Thymus (tissue), 11 donors: Measurements from ENCODE around the gene NLGN2. TPM values are rescaled to one million over a fixed set of nuclear protein-coding genes. Genes with fewer than 3 reads are reported as not detected.

Experiments
- DNase-seq, 9 donors: peaks; one replicate each; pipeline ENCODE4 v3.0.0-alpha.2; 2013; ENCODE audit warnings: low spot score in 9 of 9, low read depth in 6 of 9, missing footprints in 1 of 9
- H3K27ac ChIP-seq, 2 donors: one replicate each; pipeline ENCODE4 v1.5.1; 2013; ENCODE audit warnings: control low read depth in 1 of 2, low read depth in 1 of 2, low read length in 1 of 2, mild to moderate bottlenecking in 1 of 2, moderate library complexity in 1 of 2
- H3K27me3 ChIP-seq, 2 donors: one replicate each; pipeline ENCODE4 v1.5.1; 2013; ENCODE audit warnings: low read length in 1 of 2; ENCODE audit not compliant: control insufficient read depth in 2 of 2, insufficient read depth in 1 of 2
- H3K36me3 ChIP-seq, 2 donors: one replicate each; pipeline ENCODE4 v1.5.1; 2013; ENCODE audit warnings: low read length in 1 of 2, mild to moderate bottlenecking in 1 of 2, moderate library complexity in 1 of 2; ENCODE audit not compliant: control insufficient read depth in 2 of 2, insufficient read depth in 2 of 2
- H3K4me1 ChIP-seq, 2 donors: one replicate each; pipeline ENCODE4 v1.5.1; 2013; ENCODE audit warnings: low read length in 2 of 2; ENCODE audit not compliant: control insufficient read depth in 2 of 2, insufficient read depth in 2 of 2
- H3K4me3 ChIP-seq, 2 donors: one replicate each; pipeline ENCODE4 v1.5.1; 2013; ENCODE audit warnings: low read length in 2 of 2, control low read depth in 1 of 2, mild to moderate bottlenecking in 1 of 2
- H3K9me3 ChIP-seq, 2 donors: one replicate each; pipeline ENCODE4 v1.5.1; 2013; ENCODE audit warnings: low read length in 1 of 2, mild to moderate bottlenecking in 1 of 2; ENCODE audit not compliant: control insufficient read depth in 2 of 2, insufficient read depth in 1 of 2
- WGBS: extraction: QIAGEN DNeasy Blood & Tissue Kit; methylation state at CpG from one replicate; pipeline ENCODE4 v1.1.7; 2013; 5-methylcytosine and 5-hydroxymethylcytosine counted together
- polyA plus RNA-seq: library from polyadenylated mRNA; stranded (reverse); fragments of 200-250 nt; gene quantifications from one replicate; pipeline ENCODE4 v1.2.3, GENCODE V29; 2013
- total RNA-seq: library from RNA; stranded (reverse); fragments of 120-200 nt; gene quantifications from one replicate; pipeline ENCODE4 v1.2.4, GENCODE V29; 2013
- donor health status: healthy.

Gene NLGN2
- total and polyA plus RNA-seq, 2 donors, result 0.38 to 5.6 TPM

DNA sequence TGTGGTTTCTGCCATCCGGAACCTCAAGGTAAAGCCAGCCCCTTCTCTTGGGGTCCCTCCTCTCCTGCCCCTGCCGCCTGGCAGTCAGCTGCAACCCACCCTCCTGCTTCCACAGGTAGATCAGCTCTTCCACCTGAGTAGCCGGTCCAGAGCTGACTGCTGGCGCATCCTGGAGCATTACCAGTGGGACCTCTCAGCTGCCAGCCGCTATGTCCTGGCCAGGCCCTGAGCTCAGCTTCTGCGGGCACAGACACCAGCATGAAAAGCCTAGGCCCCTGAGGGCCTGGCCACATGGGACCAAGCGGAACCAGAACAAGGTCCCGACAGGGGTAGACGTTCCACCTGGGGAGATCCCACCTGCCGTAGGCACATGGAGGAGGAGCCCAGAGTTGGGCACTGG is 18.8 kb upstream of the NLGN2 start:
- Histone ChIP-seq H3K27ac (no peak overlapping the region), H3K36me3 (peaks cover 3 to 8% of the 10 kb centered on the region in 2 donors), H3K27me3 (peaks cover 0 to 15% of the 10 kb centered on the region in 2 donors), H3K9me3 (peaks cover 0 to 1% of the 10 kb centered on the region in 2 donors), H3K4me3 (no peak overlapping the region), H3K4me1 (peaks cover 6 to 16% of the 10 kb centered on the region in 2 donors)
- no peak for DNase-seq
- 98% methylated on average over 10 of the region's 10 CpGs for WGBS

DNA sequence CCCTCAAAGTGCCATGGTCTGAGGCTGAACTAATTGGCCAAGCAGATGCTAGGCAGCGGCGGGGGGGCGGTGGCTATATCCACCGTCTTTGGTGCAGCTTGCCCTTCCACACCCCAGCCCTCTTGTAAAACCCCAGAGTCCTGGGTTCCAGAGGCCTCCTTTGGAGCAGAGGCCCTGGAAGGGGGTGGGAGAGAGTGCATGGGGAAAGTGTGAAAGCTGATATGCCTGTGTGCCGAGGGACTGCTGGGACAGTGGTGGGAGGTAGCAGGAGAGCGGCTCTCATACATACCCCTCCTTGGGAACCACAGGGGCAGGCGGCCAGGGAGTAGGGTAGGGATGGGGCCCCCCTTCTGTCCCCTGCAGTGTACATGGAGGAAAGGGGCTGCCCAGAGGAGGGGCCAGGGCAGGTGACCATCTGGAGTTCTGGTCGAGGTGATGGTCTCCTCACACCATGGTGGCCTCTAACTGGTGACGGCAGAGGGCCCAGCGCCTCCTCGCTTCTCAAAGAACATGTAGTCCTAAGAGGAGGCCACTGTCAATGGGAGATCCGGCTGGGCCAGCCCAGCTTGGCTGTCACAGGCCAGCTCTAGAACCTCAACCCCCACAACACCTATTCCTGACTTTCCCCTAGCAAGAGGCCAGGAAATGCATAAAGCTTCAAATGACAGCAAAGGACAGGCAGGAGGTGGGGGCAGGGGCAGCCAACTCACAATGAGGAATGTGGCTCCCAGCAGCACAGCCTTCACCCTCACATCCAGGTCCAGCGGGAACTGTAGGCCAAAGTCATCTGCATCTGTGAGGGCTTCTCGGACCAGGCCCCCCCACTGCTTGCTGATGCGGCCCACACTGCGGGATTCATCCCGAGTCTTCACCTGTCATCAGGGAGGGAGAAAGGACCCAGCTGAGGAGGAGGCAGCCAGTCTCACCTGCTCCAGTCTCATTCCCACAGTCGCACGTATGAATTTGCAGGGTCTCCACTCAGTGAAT is 17.4 kb upstream of the NLGN2 start:
- 93% methylated on average over 19 of the region's 19 CpGs for WGBS
- H3K4me1 ChIP-seq, result peaks cover 9 to 16% of the 10 kb centered on the region in 2 donors

DNA sequence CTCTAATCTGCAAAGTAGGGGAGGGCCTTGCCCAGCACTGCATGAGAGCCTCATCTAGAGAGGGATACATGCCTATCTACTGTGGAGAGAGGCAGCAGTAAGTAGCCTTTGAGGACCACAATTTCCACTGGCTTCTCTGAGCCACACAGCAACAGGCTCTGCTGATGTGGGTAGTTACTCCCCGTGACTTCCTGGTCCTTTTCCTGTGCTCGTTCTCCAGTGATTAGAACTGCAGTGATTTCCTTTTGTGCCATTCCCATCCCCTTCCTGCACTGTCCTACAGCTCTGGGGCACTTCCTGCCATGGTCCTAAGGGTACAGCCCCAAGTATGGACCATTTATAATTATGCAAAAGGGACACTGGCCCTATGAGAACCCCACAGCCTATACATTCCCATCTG is 16.3 kb upstream of the NLGN2 start:
- peaks cover 0 to 2% of the 10 kb centered on the region in 2 donors for H3K9me3 ChIP-seq
- H3K36me3 ChIP-seq, result peaks cover 3 to 8% of the 10 kb centered on the region in 2 donors
- H3K4me1 ChIP-seq, result peaks cover 9 to 16% of the 10 kb centered on the region in 2 donors
- H3K27me3 ChIP-seq, result peaks cover 0 to 10% of the 10 kb centered on the region in 2 donors
- WGBS, result 68% methylated on average over 2 of the region's 2 CpGs
- H3K4me3 ChIP-seq, result no peak overlapping the region
- DNase-seq, result no peak
- no peak overlapping the region for H3K27ac ChIP-seq

More for the DNA sequence above, 17.4 kb upstream of the NLGN2 start:
- no peak for DNase-seq
- H3K27ac ChIP-seq, result no peak overlapping the region
- H3K36me3 ChIP-seq, result peaks cover 3 to 8% of the 10 kb centered on the region in 2 donors
- H3K4me3 ChIP-seq, result no peak overlapping the region
- peaks cover 0 to 2% of the 10 kb centered on the region in 2 donors for H3K9me3 ChIP-seq
- peaks cover 0 to 13% of the 10 kb centered on the region in 2 donors for H3K27me3 ChIP-seq

DNA sequence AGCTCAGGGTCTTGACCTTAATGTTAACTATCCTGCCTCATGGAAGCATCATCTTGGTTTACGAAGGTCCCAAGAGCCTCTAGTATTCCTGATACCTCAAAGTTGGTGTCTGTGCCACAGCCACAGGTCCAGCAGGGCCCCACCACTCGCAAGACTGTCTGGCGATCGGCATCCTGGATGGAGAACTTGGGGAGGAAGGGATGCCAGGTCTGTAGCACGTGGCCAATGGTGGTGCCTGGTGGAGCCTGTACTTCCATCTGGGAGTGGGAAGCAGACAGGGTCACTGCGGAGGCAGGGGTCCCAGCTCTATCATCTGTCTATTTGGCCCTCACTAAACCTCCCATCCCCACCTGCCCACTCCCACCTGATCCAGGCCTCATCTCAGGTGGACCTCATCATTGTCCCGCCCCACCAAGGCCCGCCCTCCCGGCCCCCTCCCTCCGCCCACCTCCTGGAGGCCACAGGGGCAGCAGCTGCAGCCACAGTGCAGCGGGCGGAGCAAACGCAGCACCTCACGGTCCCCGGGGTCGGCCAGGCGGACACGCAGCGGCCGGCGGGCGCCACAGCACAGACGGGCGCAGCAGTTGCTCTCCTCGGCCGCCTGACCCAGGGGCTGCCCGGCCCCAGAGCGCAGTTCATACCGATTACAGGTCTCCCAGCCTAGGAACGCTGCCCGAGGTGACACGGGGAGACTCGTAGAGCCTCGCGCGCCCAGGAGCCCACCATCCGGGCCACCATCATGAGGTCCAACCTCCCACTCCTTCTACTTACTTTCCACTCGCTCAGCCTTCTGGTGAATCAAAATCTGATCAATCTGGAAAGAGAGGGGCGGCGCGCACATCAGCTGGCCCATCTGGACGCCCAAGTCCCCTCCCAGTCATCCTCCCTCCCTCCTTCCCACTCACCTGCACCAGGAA is 14.7 kb upstream of the NLGN2 start:
- WGBS, result 92% methylated on average over 42 of the region's 42 CpGs
- peaks cover 3 to 8% of the 10 kb centered on the region in 2 donors for H3K36me3 ChIP-seq

DNA sequence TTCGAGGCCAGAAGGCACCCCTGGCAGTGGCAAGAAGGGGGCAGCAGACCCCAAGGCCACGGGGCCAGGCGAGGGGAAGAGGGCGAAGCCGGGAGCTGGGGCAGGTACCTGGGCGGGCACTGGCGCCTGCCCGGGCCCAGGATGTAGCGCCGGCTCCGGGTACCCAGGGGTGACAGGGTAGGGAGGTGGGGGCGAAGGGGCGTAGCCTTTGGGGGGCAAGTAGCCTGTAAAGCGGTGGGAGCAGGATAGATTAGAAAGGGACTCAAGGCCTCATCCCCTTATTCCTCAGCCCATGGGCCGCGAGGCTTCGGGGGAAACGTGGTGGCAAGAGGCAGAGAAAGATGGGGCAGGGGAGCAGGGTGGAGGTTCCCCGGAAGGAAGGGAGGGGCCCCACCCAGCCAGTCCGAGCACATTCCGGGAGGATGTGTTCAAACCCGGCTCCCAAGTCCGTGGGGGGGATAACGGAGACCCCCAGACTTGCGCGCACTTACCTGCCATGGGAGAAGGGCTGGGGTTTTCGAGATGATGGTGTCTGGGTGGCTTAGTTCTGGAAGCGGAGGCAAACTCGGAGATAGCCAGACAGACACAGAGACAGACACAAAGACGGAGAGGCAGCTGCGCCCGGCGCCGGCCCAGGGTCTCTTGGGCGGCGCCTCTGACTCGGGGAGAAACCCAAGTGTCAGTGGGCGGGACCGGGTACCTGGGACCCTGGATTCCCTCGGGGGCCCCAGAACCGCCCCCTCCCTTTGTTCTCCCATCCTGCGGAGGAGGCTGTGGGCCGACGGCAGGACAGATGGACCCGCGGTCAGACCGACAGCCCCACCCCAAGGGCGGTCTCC is 13.8 kb upstream of the NLGN2 start:
- Histone ChIP-seq H3K4me3 (peak overlapping the region; percentile 64 to 74), H3K4me1 (peaks cover 9 to 16% of the 10 kb centered on the region in 2 donors), H3K9me3 (peaks cover 0 to 2% of the 10 kb centered on the region in 2 donors), H3K36me3 (peaks cover 3 to 8% of the 10 kb centered on the region in 2 donors), H3K27ac (peak overlapping the region; percentile 14 to 86), H3K27me3 (peaks cover 0 to 8% of the 10 kb centered on the region in 2 donors)
- WGBS, result 11% methylated on average over 48 of the region's 48 CpGs
- DNase-seq, result peak in 4 of 9 donors; percentile 16 to 76 (median 58)

More for the DNA sequence above, 14.7 kb upstream of the NLGN2 start:
- Histone ChIP-seq H3K4me1 (peaks cover 9 to 16% of the 10 kb centered on the region in 2 donors), H3K27me3 (peaks cover 0 to 8% of the 10 kb centered on the region in 2 donors), H3K9me3 (peaks cover 0 to 2% of the 10 kb centered on the region in 2 donors), H3K27ac (peak overlapping the region in 1 of 2 donors; percentile 47), H3K4me3 (peak overlapping the region; percentile 64 to 74)
- DNase-seq, result no peak

DNA sequence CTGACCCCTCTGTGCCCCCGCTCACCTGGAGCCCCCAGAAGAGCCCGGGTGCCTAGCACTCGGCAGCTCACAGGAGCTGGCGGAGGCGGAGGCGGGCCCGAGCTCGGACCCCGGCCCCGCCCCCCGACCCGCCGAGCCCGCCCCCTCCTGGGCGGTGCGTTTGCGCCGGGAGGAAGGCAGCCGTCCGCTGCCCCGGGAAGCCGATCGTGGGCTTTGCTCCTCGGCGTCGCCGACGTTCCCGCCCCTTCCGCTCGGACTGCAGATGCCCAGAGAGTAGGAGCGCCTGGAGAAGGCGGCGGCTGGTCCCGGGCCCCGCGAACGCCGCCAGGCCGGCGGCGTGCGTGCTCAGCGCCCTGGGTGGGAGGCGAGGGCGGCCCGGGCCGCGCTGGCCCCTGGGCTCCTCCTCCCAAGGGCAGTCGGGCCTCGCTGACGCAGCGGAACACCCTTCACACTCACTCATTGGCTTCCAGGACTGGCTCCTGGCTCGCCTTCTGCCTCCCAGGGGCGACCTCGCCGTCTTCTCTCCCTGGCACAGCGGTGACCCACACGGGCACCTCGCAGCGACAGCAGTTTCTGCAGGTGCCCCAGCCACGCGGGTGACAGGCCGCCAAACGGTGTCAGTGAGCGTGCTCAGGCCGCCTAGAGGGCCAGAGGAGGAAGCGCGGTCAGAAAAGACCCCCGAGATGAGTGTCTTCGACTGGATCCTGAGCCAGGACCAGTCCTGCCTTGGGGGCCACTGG is 13.0 kb upstream of the NLGN2 start, which contains the start of gene PLSCR3:
Gene PLSCR3 (minus strand): TSS at position 74 of the 740 bp plus-strand sequence. CDS start 415 bp downstream, outside the sequence.
- peak in 6 of 9 donors; percentile 66 to 88 (median 68) for DNase-seq
- under 1% methylated on average over 71 of the region's 71 CpGs for WGBS
- H3K9me3 ChIP-seq, result peaks cover 0 to 2% of the 10 kb centered on the region in 2 donors

DNA sequence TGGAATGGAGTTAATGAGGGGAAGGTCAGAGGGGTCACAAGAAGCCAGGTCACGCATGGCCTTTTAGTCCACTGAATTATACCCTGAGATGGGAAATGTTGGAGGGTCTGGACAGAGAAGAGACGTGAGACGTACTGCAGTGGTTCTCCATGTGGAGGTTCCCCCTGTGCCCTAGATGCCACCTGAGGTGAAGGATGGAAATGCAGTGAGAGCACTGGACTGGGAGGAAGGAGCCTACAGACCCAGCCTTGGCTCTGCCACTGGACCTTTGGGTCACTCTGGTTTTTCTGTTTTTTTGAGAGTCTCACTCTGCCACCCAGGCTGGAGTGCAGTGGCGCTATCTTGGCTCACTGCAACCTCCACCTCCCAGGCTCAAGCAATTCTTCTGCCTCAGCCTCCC is 11.5 kb upstream of the NLGN2 start:
- peaks cover 0 to 2% of the 10 kb centered on the region in 2 donors for H3K9me3 ChIP-seq
- no peak overlapping the region for H3K4me3 ChIP-seq
- H3K4me1 ChIP-seq, result peaks cover 9 to 16% of the 10 kb centered on the region in 2 donors
- H3K27ac ChIP-seq, result no peak overlapping the region
- H3K27me3 ChIP-seq, result peaks cover 0 to 8% of the 10 kb centered on the region in 2 donors
- no peak for DNase-seq
- WGBS, result 95% methylated on average over 4 of the region's 4 CpGs
- no peaks in the 10 kb centered on the region for H3K36me3 ChIP-seq

More for the DNA sequence above, 13.0 kb upstream of the NLGN2 start, which contains the start of gene PLSCR3:
- Histone ChIP-seq H3K4me3 (peak within 1 kb of the TSS; percentile 64 to 74), H3K36me3 (peaks cover 3 to 8% of the 10 kb centered on the region in 2 donors), H3K27ac (peak within 1 kb of the TSS; percentile 14 to 86), H3K27me3 (peaks cover 0 to 8% of the 10 kb centered on the region in 2 donors), H3K4me1 (peaks cover 9 to 16% of the 10 kb centered on the region in 2 donors)
